K562 treated with DMSO at 1 percent for 24 hours (cell line): ENCODE results near the gene LRFN5. TPM values are rescaled to one million over a fixed set of nuclear protein-coding genes. Genes with fewer than 3 reads are reported as not detected.

Experiments used
- total RNA-seq: library from RNA; unstranded; fragments of 300-600 nt; gene quantifications from 2 replicates; pipeline ENCODE4 v1.2.3, GENCODE V29; 2022; ENCODE audit warnings: low read depth; ENCODE audit not compliant: insufficient read depth

LRFN5 gene
- total RNA-seq: not detected in 2 replicates

DNA sequence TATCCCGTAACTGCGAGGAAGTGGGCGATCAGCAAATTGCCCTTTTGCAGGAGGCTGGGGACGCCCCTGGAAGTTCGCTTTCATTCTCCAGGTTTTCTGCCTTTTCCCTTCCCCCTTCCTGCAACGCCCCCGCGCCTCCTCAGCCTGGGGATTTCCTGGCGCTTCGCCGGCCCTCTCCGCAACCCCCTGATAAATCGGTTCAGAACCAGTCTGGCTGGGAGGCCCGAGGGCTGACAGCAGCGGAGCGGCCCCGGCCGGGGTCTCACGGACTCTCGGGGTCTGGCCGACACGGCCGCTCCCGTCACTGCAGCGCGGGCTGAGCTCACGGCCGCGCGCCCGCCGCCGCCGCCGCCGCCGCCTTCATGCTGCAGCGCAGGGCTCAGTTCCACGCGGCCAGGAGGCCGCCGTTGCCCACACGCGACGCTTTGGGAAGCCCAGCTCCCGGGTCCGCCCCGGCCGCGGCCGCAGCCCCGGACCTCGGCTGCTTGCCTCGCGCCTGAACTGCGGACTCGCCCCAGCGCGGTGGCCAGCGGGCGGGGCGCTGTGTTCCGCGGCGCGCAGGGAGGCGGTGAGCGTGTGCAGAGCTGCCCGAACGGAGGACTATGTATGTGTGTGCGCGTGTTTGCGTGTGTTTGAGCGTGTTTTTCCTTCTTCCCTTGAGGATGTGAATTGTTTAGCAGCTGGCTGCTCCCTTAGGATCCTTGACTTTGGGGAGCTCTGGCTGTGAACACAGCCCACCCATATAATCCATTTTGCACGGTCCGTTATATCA is at the start of gene LRFN5:
Gene LRFN5, plus strand, starts transcription at position 345 of the 772 bp plus-strand sequence.

